ENCODE measurements around the gene SMPDL3A. TPM values are rescaled to one million over a fixed set of nuclear protein-coding genes. Genes with fewer than 3 reads are reported as not detected.

The SMPDL3A gene
- total and polyA plus RNA-seq, 2 of the 8 experiments (the other 6 are each of a cell fraction or from before 2014, with no cell fraction given): 3.5 to 3.9 TPM

- H4K8ac ChIP-seq (ENCODE audit: extremely low read depth, insufficient read depth, low read length): no peak overlapping the region
- H3K23ac ChIP-seq (ENCODE audit: insufficient read length): no peak overlapping the region
- H3K4ac ChIP-seq (replicated peaks; ENCODE audit: insufficient read length, low read depth, low read length): no peak overlapping the region
- no peaks in the 10 kb centered on the region for H3K79me1 ChIP-seq (ENCODE audit: low read depth, low read length)
- H3K56ac ChIP-seq (replicated peaks; ENCODE audit: insufficient read length, low read depth, low read length): no peak overlapping the region
- 92% methylated on average over 6 of the region's 6 CpGs; no CpG with 5 or more reads in 1 of the 2 experiments for WGBS, 2 experiments (ENCODE audit: extremely low coverage in 1 of 2, insufficient coverage in 1 of 2, insufficient read length in 1 of 2, insufficient replicate concordance in 2 of 2, low coverage in 1 of 2, low lambda C conversion rate in 2 of 2, missing lambda C conversion rate in 1 of 2)
- H2AFZ ChIP-seq (ENCODE audit: low read length): no peak overlapping the region
- H2AK5ac ChIP-seq (ENCODE audit: low read depth, low read length): no peak overlapping the region
- ChIA-PET CTCF (ENCODE audit: partially characterized antibody) (interaction anchor here (1.2 to 5.0 kb wide), 8 partner anchors 8 to 70 kb away, joined by 3 to 26 read pairs (median 4); partner anchors contain the start of gene SMPDL3A), POLR2A (ENCODE audit: partially characterized antibody) (interaction anchor here (1.6 kb wide), 1 partner anchor 9 kb away, joined by 6 read pairs; the partner anchor contains the start of gene SMPDL3A)
- H2BK5ac ChIP-seq (ENCODE audit: low read depth, low read length): no peak overlapping the region
- H3K4me2 ChIP-seq (ENCODE audit: insufficient read depth in 1 of 2, low read depth in 2 of 2, low read length in 2 of 2): no peak overlapping the region
- no peak overlapping the region for H3K14ac ChIP-seq (ENCODE audit: insufficient read length)
- no peaks in the 10 kb centered on the region for H3K4me1 ChIP-seq (replicated peaks in 1 of 4; ENCODE audit: control insufficient read depth in 3 of 4, insufficient read depth in 4 of 4, low read length in 3 of 4)
- H4K5ac ChIP-seq (ENCODE audit: insufficient read length, low read depth, low read length): no peak overlapping the region
- H3K23me2 ChIP-seq (ENCODE audit: low read depth, low read length): no peaks in the 10 kb centered on the region
- H3K4me3 ChIP-seq (ENCODE audit: extremely low read depth in 1 of 4, insufficient read depth in 2 of 4, low read depth in 3 of 4, low read length in 4 of 4): no peak overlapping the region
- H2BK20ac ChIP-seq (ENCODE audit: low read length): no peak overlapping the region
- H3K27me3 ChIP-seq (replicated peaks in 1 of 4; ENCODE audit: control insufficient read depth in 3 of 4, extremely low read depth in 1 of 4, insufficient read depth in 3 of 4, low read length in 3 of 4): no peaks in the 10 kb centered on the region
- H3K18ac ChIP-seq (ENCODE audit: extremely low read depth, low read length): no peak overlapping the region
- FAIRE-seq: no peak
- no peaks in the 10 kb centered on the region; a peak in 1 of 8 replicates for H3K36me3 ChIP-seq (ENCODE audit: control insufficient read depth in 2 of 4, insufficient read depth in 4 of 4, low read length in 3 of 4)
- H4K20me1 ChIP-seq (replicated peaks in 1 of 2; ENCODE audit: control insufficient read depth in 1 of 2, insufficient read depth in 2 of 2, low read length in 2 of 2): no peaks in the 10 kb centered on the region
- DNase-seq (ENCODE audit: low read depth in 1 of 2, low spot score in 2 of 2): no peak
- no peak overlapping the region for H3K9ac ChIP-seq (replicated peaks in 1 of 4; ENCODE audit: extremely low read depth in 1 of 4, low read depth in 3 of 4, low read length in 3 of 4)
- H2BK15ac ChIP-seq (ENCODE audit: low read length): no peak overlapping the region
- H3K27ac ChIP-seq (ENCODE audit: low read depth, low read length): no peak overlapping the region
- no peak overlapping the region for H2BK120ac ChIP-seq (replicated peaks; ENCODE audit: low read depth, low read length)
- H3K79me2 ChIP-seq (ENCODE audit: control insufficient read depth in 1 of 2, insufficient read depth in 2 of 2, low read length in 2 of 2): no peaks in the 10 kb centered on the region
- no peak overlapping the region for H2BK12ac ChIP-seq (ENCODE audit: low read depth, low read length)
- no peak overlapping the region for H4K91ac ChIP-seq (replicated peaks; ENCODE audit: insufficient read length, low read length)
- no peaks in the 10 kb centered on the region for H3K9me3 ChIP-seq (ENCODE audit: insufficient read depth in 2 of 2, low read depth in 1 of 2, low read length in 1 of 2)
- TF ChIP-seq SP4 (IDR thresholded peaks at IDR 0.05; ENCODE audit: low read length) (no peak), GABPA (IDR thresholded peaks at IDR 0.05; ENCODE audit: borderline replicate concordance, insufficient read depth, low read length) (no peak)
Measured at GRCh38 chr6:122798099-122798641, 9.1 kb downstream of the SMPDL3A start.

Measured in H1 (cell line).